H1 (cell line): Measurements from ENCODE around the gene PGPEP1. TPM values are rescaled to one million over a fixed set of nuclear protein-coding genes. Genes with fewer than 3 reads are reported as not detected.

Source experiments
- CTCF ChIA-PET: fragments of 300-600 bp; sonication (Branson Sonifier 250); formaldehyde crosslinking; loops from one replicate; lab custom pipeline; 2021; ENCODE audit not compliant: partially characterized antibody; lab: Charles Lee
- POLR2A ChIA-PET: fragments of 300-600 bp; sonication (Branson Sonifier 250); formaldehyde crosslinking; loops from one replicate; lab custom pipeline; 2021; ENCODE audit warnings: inconsistent platforms; ENCODE audit not compliant: partially characterized antibody; lab: Charles Lee
- DNase-seq, 2 experiments: peaks; one replicate each; pipeline versions ENCODE4 v3.0.0 to v3.0.0-alpha.2; 2010 to 2022; ENCODE audit warnings: low spot score in 2 of 2, low read depth in 1 of 2, mixed read lengths in 1 of 2
- FAIRE-seq: peaks from 2 replicates; lab custom pipeline; 2011; peaks lifted over from hg19 to GRCh38; lab: Jason Lieb, UNC
- H2AFZ ChIP-seq: 2 replicates; pipeline ENCODE4 v1.8.1; 2012; ENCODE audit warnings: low read length, inconsistent platforms
- H2AK5ac ChIP-seq: 2 replicates; pipeline ENCODE4 v1.6.1; 2013; ENCODE audit warnings: low read depth, low read length
- H2BK120ac ChIP-seq: replicated peaks from 2 replicates; pipeline ENCODE3; 2013; ENCODE audit warnings: low read depth, low read length, inconsistent platforms
- H2BK12ac ChIP-seq: 2 replicates; pipeline ENCODE4 v1.6.1; 2013; ENCODE audit warnings: low read depth, low read length
- H2BK15ac ChIP-seq: 2 replicates; pipeline ENCODE4 v1.6.1; 2013; ENCODE audit warnings: low read length
- H2BK20ac ChIP-seq: 2 replicates; pipeline ENCODE4 v1.6.1; 2013; ENCODE audit warnings: low read length
- H2BK5ac ChIP-seq: 2 replicates; pipeline ENCODE4 v1.6.1; 2013; ENCODE audit warnings: low read depth, low read length
- H3K14ac ChIP-seq: 2 replicates; pipeline ENCODE4 v1.6.1; 2013; ENCODE audit warnings: inconsistent platforms; ENCODE audit not compliant: insufficient read length
- H3K18ac ChIP-seq: 2 replicates; pipeline ENCODE4 v1.6.1; 2013; ENCODE audit warnings: low read length; ENCODE audit errors: extremely low read depth
- H3K23ac ChIP-seq: 2 replicates; pipeline ENCODE4 v1.6.1; 2013; ENCODE audit warnings: inconsistent platforms; ENCODE audit not compliant: insufficient read length
- H3K23me2 ChIP-seq: 2 replicates; pipeline ENCODE4 v1.6.1; 2013; ENCODE audit warnings: low read depth, low read length
- H3K27ac ChIP-seq: 2 replicates; pipeline ENCODE4 v1.6.1; 2011; ENCODE audit warnings: low read depth, low read length, inconsistent platforms
- H3K27me3 ChIP-seq, 4 experiments: replicated peaks in 1 of 4; 1 replicate in 1 of 4; 2 replicates in 3 of 4; pipeline versions ENCODE4 v1.6.1 to v1.8.1; 2011 to 2013; ENCODE audit warnings: low read length in 3 of 4, mild to moderate bottlenecking in 3 of 4, inconsistent platforms in 2 of 4, mixed read lengths in 2 of 4, moderate library complexity in 1 of 4; ENCODE audit not compliant: control insufficient read depth in 3 of 4, insufficient read depth in 3 of 4; ENCODE audit errors: extremely low read depth in 1 of 4
- H3K36me3 ChIP-seq, 4 experiments: 2 replicates each; pipeline versions ENCODE4 v1.6.1 to v1.8.1; 2011 to 2013; ENCODE audit warnings: mild to moderate bottlenecking in 4 of 4, low read length in 3 of 4, moderate library complexity in 2 of 4, control low read depth in 1 of 4, inconsistent platforms in 1 of 4; ENCODE audit not compliant: insufficient read depth in 4 of 4, control insufficient read depth in 2 of 4
- H3K4ac ChIP-seq: replicated peaks from 2 replicates; pipeline ENCODE3; 2013; ENCODE audit warnings: low read length, low read depth, mixed read lengths, inconsistent platforms; ENCODE audit not compliant: insufficient read length
- H3K4me1 ChIP-seq, 4 experiments: replicated peaks in 1 of 4; 1 replicate in 1 of 4; 2 replicates in 3 of 4; pipeline versions ENCODE4 v1.6.1 to v1.8.1; 2011 to 2013; ENCODE audit warnings: low read length in 3 of 4, inconsistent platforms in 2 of 4, mixed read lengths in 1 of 4; ENCODE audit not compliant: insufficient read depth in 4 of 4, control insufficient read depth in 3 of 4
- H3K4me2 ChIP-seq, 2 experiments: 2 replicates each; pipeline versions ENCODE4 v1.6.1 to v1.8.1; 2011 to 2013; ENCODE audit warnings: low read depth in 2 of 2, low read length in 2 of 2, control low read depth in 1 of 2, inconsistent platforms in 1 of 2, mild to moderate bottlenecking in 1 of 2; ENCODE audit not compliant: insufficient read depth in 1 of 2
- H3K4me3 ChIP-seq, 4 experiments: fragments of 200-600, 300-600 bp in 1 of 4; sonication (generic), shearing (Covaris generic), sonication (Bioruptor Twin) in 1 of 4; 2 replicates each; pipeline versions ENCODE4 v1.5.1 to v1.8.1; 2011 to 2016; ENCODE audit warnings: low read length in 4 of 4, low read depth in 3 of 4, control low read depth in 2 of 4, inconsistent platforms in 2 of 4, mild to moderate bottlenecking in 2 of 4, mixed read lengths in 1 of 4, moderate library complexity in 1 of 4; ENCODE audit not compliant: insufficient read depth in 2 of 4; ENCODE audit errors: extremely low read depth in 1 of 4
- H3K56ac ChIP-seq: replicated peaks from 2 replicates; pipeline ENCODE3; 2013; ENCODE audit warnings: low read depth, mild to moderate bottlenecking, mixed read lengths, low read length, inconsistent platforms; ENCODE audit not compliant: insufficient read length
- H3K79me1 ChIP-seq: 2 replicates; pipeline ENCODE4 v1.6.1; 2013; ENCODE audit warnings: low read depth, low read length, control low read depth
- H3K79me2 ChIP-seq, 2 experiments: 2 replicates each; pipeline versions ENCODE4 v1.6.1 to v1.8.1; 2012 to 2013; ENCODE audit warnings: low read length in 2 of 2, mild to moderate bottlenecking in 2 of 2, inconsistent platforms in 1 of 2; ENCODE audit not compliant: insufficient read depth in 2 of 2, control insufficient read depth in 1 of 2
- H3K9ac ChIP-seq, 4 experiments: replicated peaks in 1 of 4; 1 replicate in 1 of 4; 2 replicates in 3 of 4; pipeline versions ENCODE4 v1.6.1 to v1.8.1; 2011 to 2013; ENCODE audit warnings: low read depth in 3 of 4, low read length in 3 of 4, control low read depth in 2 of 4, mild to moderate bottlenecking in 2 of 4, moderate library complexity in 2 of 4, inconsistent platforms in 1 of 4; ENCODE audit errors: extremely low read depth in 1 of 4
- H3K9me3 ChIP-seq, 2 experiments: 2 replicates each; pipeline versions ENCODE4 v1.6.1 to v1.8.1; 2012 to 2013; ENCODE audit warnings: mild to moderate bottlenecking in 2 of 2, moderate library complexity in 2 of 2, control low read depth in 1 of 2, inconsistent platforms in 1 of 2, low read depth in 1 of 2, low read length in 1 of 2, mixed read lengths in 1 of 2; ENCODE audit not compliant: insufficient read depth in 2 of 2
- H4K20me1 ChIP-seq, 2 experiments: replicated peaks in 1 of 2; 2 replicates each; pipeline versions ENCODE3 to v1.8.1; 2011 to 2013; ENCODE audit warnings: inconsistent platforms in 2 of 2, low read length in 2 of 2, mild to moderate bottlenecking in 1 of 2; ENCODE audit not compliant: insufficient read depth in 2 of 2, control insufficient read depth in 1 of 2
- H4K5ac ChIP-seq: 2 replicates; pipeline ENCODE4 v1.6.1; 2013; ENCODE audit warnings: low read length, low read depth, mixed read lengths, inconsistent platforms; ENCODE audit not compliant: insufficient read length
- H4K8ac ChIP-seq: 2 replicates; pipeline ENCODE4 v1.8.0; 2013; ENCODE audit warnings: mild to moderate bottlenecking, moderate library complexity, low read length, inconsistent platforms; ENCODE audit not compliant: insufficient read depth; ENCODE audit errors: extremely low read depth
- H4K91ac ChIP-seq: replicated peaks from 2 replicates; pipeline ENCODE3; 2013; ENCODE audit warnings: low read length, mixed read lengths, inconsistent platforms; ENCODE audit not compliant: insufficient read length
- BACH1 ChIP-seq: IDR thresholded peaks from 2 replicates; pipeline ENCODE4 v1.6.1; 2012; ENCODE audit warnings: low read length, improper control_type of control experiment
- CBX5 ChIP-seq: fragments of 300-800, 300-1000 bp; sonication (generic); IDR thresholded peaks from 2 replicates; pipeline ENCODE4 v1.7.1; 2016; ENCODE audit warnings: antibody characterized with exemption, low read length, low read depth
- GABPA ChIP-seq: IDR thresholded peaks from 2 replicates; pipeline ENCODE4 v1.6.1; 2011; ENCODE audit warnings: mild to moderate bottlenecking, low read length, moderate library complexity, borderline replicate concordance; ENCODE audit not compliant: insufficient read depth
- HDAC6 ChIP-seq: IDR thresholded peaks from one replicate; pipeline ENCODE4 v1.7.1; 2012; ENCODE audit warnings: low read depth, mild to moderate bottlenecking, inconsistent platforms, low read length, moderate library complexity
- RAD21 ChIP-seq, 2 experiments: IDR thresholded peaks in 1 of 2; conservative IDR thresholded peaks in 1 of 2; 2 replicates each; pipeline ENCODE4 v1.6.1; 2011; ENCODE audit warnings: low read depth in 2 of 2, low read length in 2 of 2, improper control_type of control experiment in 1 of 2, inconsistent platforms in 1 of 2, mild to moderate bottlenecking in 1 of 2, moderate library complexity in 1 of 2
- RFX5 ChIP-seq: IDR thresholded peaks from 2 replicates; pipeline ENCODE4 v1.6.1; 2011; ENCODE audit warnings: low read depth, low read length, improper control_type of control experiment, borderline replicate concordance
- SP4 ChIP-seq: IDR thresholded peaks from 2 replicates; pipeline ENCODE4 v1.6.1; 2012; ENCODE audit warnings: low read length, inconsistent platforms
- SUZ12 ChIP-seq: fragments of 200-600 bp; sonication (generic); IDR thresholded peaks from 2 replicates; pipeline ENCODE4 v1.6.1; 2012; ENCODE audit warnings: mild to moderate bottlenecking, inconsistent platforms, low read length, moderate library complexity, mixed read lengths
- TAF1 ChIP-seq: IDR thresholded peaks from 2 replicates; pipeline ENCODE4 v1.6.1; 2011; ENCODE audit warnings: mild to moderate bottlenecking, low read depth, low read length
- TBP ChIP-seq: IDR thresholded peaks from 2 replicates; pipeline ENCODE4 v1.6.1; 2011; ENCODE audit warnings: low read depth, low read length, improper control_type of control experiment
- WGBS, 2 experiments: shearing (Covaris generic) in 1 of 2; methylation state at CpG; one replicate each; pipeline versions ENCODE4 v1.1.6 to v1.1.7; 2013 to 2015; ENCODE audit warnings: low lambda C conversion rate in 2 of 2, mixed read lengths in 2 of 2, inconsistent platforms in 1 of 2, low coverage in 1 of 2, missing lambda C conversion rate in 1 of 2; ENCODE audit not compliant: insufficient replicate concordance in 2 of 2, insufficient coverage in 1 of 2, insufficient read length in 1 of 2; ENCODE audit errors: extremely low coverage in 1 of 2, missing lambda C conversion rate in 1 of 2; 5-methylcytosine and 5-hydroxymethylcytosine counted together
- polyA plus RNA-seq, 7 experiments: library from polyadenylated mRNA; depleted of rRNA in 3 of 7; stranded (reverse) in 5 of 7; unstranded in 2 of 7; fragments of >200 nt in 5 of 7; fragments of 200-250 nt in 2 of 7; gene quantifications; 1 replicate in 5 of 7; 2 replicates in 1 of 7; 4 replicates in 1 of 7; pipeline versions ENCODE4 v1.2.1 to v1.2.3, GENCODE V29; 2011 to 2013; ENCODE audit warnings: missing spikeins in 2 of 7, mixed read lengths in 2 of 7
- total RNA-seq: library from RNA; stranded (reverse); fragmentation: NEBNext Ultra II Directional; extraction: Animal tissue kit (Norgen Biotek cat#: 25700); gene quantifications from 2 replicates; pipeline ENCODE4 v1.2.1, GENCODE V29; 2021

Gene PGPEP1
- total and polyA plus RNA-seq, 2 of the 8 experiments (the other 6 are each of a cell fraction or from before 2014, with no cell fraction given) = 17.0 to 33.4 TPM

- H3K9me3 ChIP-seq = no peaks in the 10 kb centered on the region
- H2BK20ac ChIP-seq = no peak overlapping the region
- WGBS, 2 experiments = 97% methylated on average over 10 of the region's 11 CpGs; no CpG with 5 or more reads in 1 of the 2 experiments
- no peak overlapping the region for H2BK120ac ChIP-seq
- no peak overlapping the region for H3K23ac ChIP-seq
- H4K5ac ChIP-seq = no peak overlapping the region
- H3K9ac ChIP-seq = no peak overlapping the region; a peak in 1 of 7 replicates
- no peak overlapping the region for H3K4me3 ChIP-seq
- no peak overlapping the region for H3K4me2 ChIP-seq
- no peak overlapping the region for H3K4ac ChIP-seq
- H3K56ac ChIP-seq = no peak overlapping the region
- POLR2A ChIA-PET = interaction anchor here (0.6 to 1.3 kb wide), 2 partner anchors 15 to 111 kb away, joined by 4 read pairs; partner anchors contain the start of gene JUND
- H3K36me3 ChIP-seq = no peaks in the 10 kb centered on the region
- no peaks in the 10 kb centered on the region for H3K79me2 ChIP-seq
- no peak overlapping the region for H2BK15ac ChIP-seq
- H2AK5ac ChIP-seq = no peak overlapping the region
- H3K18ac ChIP-seq = no peak overlapping the region
- CTCF ChIA-PET = interaction anchor here (1.0 to 10.4 kb wide), 5 partner anchors 9 to 128 kb away, joined by 3 to 177 read pairs (median 11); partner anchors contain the start of genes LRRC25 and SSBP4
- no peak overlapping the region for H4K91ac ChIP-seq
- peaks cover 0 to 19% (median 12%) of the 10 kb centered on the region in 4 experiments; a peak in 6 of 7 replicates for H3K27me3 ChIP-seq
- H3K79me1 ChIP-seq = no peaks in the 10 kb centered on the region
- H3K27ac ChIP-seq = no peak overlapping the region
- H3K23me2 ChIP-seq = peaks cover 2% of the 10 kb centered on the region; the same call in 1 of the 2 replicates
- DNase-seq = no peak
- H2AFZ ChIP-seq = no peak overlapping the region
- no peak overlapping the region for H4K8ac ChIP-seq
- H2BK12ac ChIP-seq = no peak overlapping the region
- H3K4me1 ChIP-seq = peaks cover 0 to 11% (median 5%) of the 10 kb centered on the region in 4 experiments; a peak in 5 of 7 replicates
- no peak for FAIRE-seq
- H4K20me1 ChIP-seq = no peaks in the 10 kb centered on the region
- H2BK5ac ChIP-seq = no peak overlapping the region
- no peak overlapping the region for H3K14ac ChIP-seq
- TF ChIP-seq RAD21 (IDR thresholded peaks at IDR 0.05 in 1 of 2, conservative IDR thresholded peaks at IDR 0.05 in 1 of 2; ENCODE audit: low read depth in 2 of 2, low read length in 2 of 2) = no peak
- TF ChIP-seq TBP = no peak
- TF ChIP-seq RFX5 = no peak
- no peak for TF ChIP-seq TAF1
- TF ChIP-seq SP4 = no peak
- no peak for TF ChIP-seq HDAC6
- no peak for TF ChIP-seq CBX5
- TF ChIP-seq BACH1 = no peak
- no peak for TF ChIP-seq SUZ12
- no peak for TF ChIP-seq GABPA
Observed at GRCh38 chr19:18392417-18392816, 52.0 kb downstream of the PGPEP1 start.
